Measurements from ENCODE around the gene RAB43.
A peak's percentile ranks its signal among the peaks of the same experiment; 100 is the strongest.

- peak in 1 of 6 experiments; percentile 5 for TF ChIP-seq CTCF (IDR thresholded peaks at IDR 0.05)
- TF ChIP-seq POLR2A (IDR thresholded peaks at IDR 0.05): no peak
These were observed 40.3 kb upstream of the RAB43 start for GRCh38 chr3:129161860-129162271.
